HEK293 (cell line): ENCODE results near the gene TLE2.

ENCODE experiments used
- CTCF ChIA-PET: fragments of 350-600 bp; formaldehyde crosslinking; extraction: SDS; loops from one replicate; lab custom pipeline; 2021; ENCODE audit warnings: antibody characterized with exemption; lab: Yijun Ruan, JAX
- POLR2A ChIA-PET: fragments of 300-600 bp; formaldehyde crosslinking; extraction: SDS; loops from one replicate; lab custom pipeline; 2020; ENCODE audit warnings: antibody characterized with exemption, inconsistent platforms; lab: Yijun Ruan, JAX
- H3K27ac ChIP-seq: fragments of 200-500 bp; sonication (Bioruptor generic); 2 replicates; pipeline ENCODE4 v1.5.1; 2014; ENCODE audit warnings: low read depth, low read length, control low read depth, inconsistent platforms; ENCODE audit errors: extremely low read depth
- H3K36me3 ChIP-seq, 2 experiments: fragments of 200-500 bp in 1 of 2; sonication (Bioruptor generic) in 1 of 2; 1 replicate in 1 of 2; 2 replicates in 1 of 2; pipeline ENCODE4 v1.5.1; 2014 to 2017; ENCODE audit warnings: inconsistent platforms in 2 of 2, low read length in 2 of 2; ENCODE audit not compliant: control insufficient read depth in 2 of 2, insufficient read depth in 1 of 2
- H3K4me1 ChIP-seq: fragments of 200-500 bp; sonication (Bioruptor generic); 2 replicates; pipeline ENCODE4 v1.5.1; 2014; ENCODE audit warnings: mild to moderate bottlenecking, low read length, inconsistent platforms; ENCODE audit not compliant: control insufficient read depth, insufficient read depth
- H3K4me3 ChIP-seq: 2 replicates; pipeline ENCODE4 v1.5.1; 2011; ENCODE audit warnings: low read depth, mild to moderate bottlenecking, control low read depth, low read length, moderate library complexity
- H3K9me3 ChIP-seq: fragments of 200-500 bp; sonication (Bioruptor generic); 2 replicates; pipeline ENCODE4 v1.5.1; 2014; ENCODE audit warnings: low read depth, low read length, inconsistent platforms; ENCODE audit not compliant: control insufficient read depth, insufficient read depth
- FEZF1 ChIP-seq: fragments of 450-650 bp; formaldehyde crosslinking; IDR thresholded peaks from 2 replicates; pipeline ENCODE4 v1.5.1; 2016; ENCODE audit warnings: missing biosample characterization, missing genetic modification characterization
- GLIS2 ChIP-seq: fragments of 450-650 bp; formaldehyde crosslinking; IDR thresholded peaks from 2 replicates; pipeline ENCODE4 v1.5.1; 2016; ENCODE audit warnings: missing biosample characterization, missing genetic modification characterization
- IKZF3 ChIP-seq: fragments of 450-650 bp; IDR thresholded peaks from 2 replicates; pipeline ENCODE4 v1.5.0; 2018; ENCODE audit warnings: missing biosample characterization, mild to moderate bottlenecking, missing genetic modification characterization, moderate library complexity
- OSR2 ChIP-seq: fragments of 450-650 bp; formaldehyde crosslinking; IDR thresholded peaks from 2 replicates; pipeline ENCODE4 v1.5.1; 2016; ENCODE audit warnings: missing biosample characterization, missing genetic modification characterization
- ZBTB17 ChIP-seq: fragments of 450-650 bp; formaldehyde crosslinking; IDR thresholded peaks from 2 replicates; pipeline ENCODE4 v1.5.1; 2016; ENCODE audit warnings: missing biosample characterization, missing genetic modification characterization
- ZBTB20 ChIP-seq: fragments of 450-650 bp; formaldehyde crosslinking; IDR thresholded peaks from 2 replicates; pipeline ENCODE4 v1.5.1; 2016; ENCODE audit warnings: missing biosample characterization, missing genetic modification characterization
- ZBTB8A ChIP-seq: fragments of 450-650 bp; formaldehyde crosslinking; IDR thresholded peaks from 2 replicates; pipeline ENCODE4 v1.5.1; 2016; ENCODE audit warnings: missing biosample characterization, missing genetic modification characterization
- ZEB2 ChIP-seq: fragments of 450-650 bp; formaldehyde crosslinking; IDR thresholded peaks from 2 replicates; pipeline ENCODE4 v1.5.1; 2016; ENCODE audit warnings: missing biosample characterization, missing genetic modification characterization
- ZNF10 ChIP-seq: fragments of 450-650 bp; formaldehyde crosslinking; IDR thresholded peaks from 2 replicates; pipeline ENCODE4 v1.5.1; 2017; ENCODE audit warnings: missing biosample characterization, missing genetic modification characterization
- ZNF157 ChIP-seq: fragments of 450-650 bp; formaldehyde crosslinking; IDR thresholded peaks from 2 replicates; pipeline ENCODE4 v1.5.1; 2016; ENCODE audit warnings: missing biosample characterization, missing genetic modification characterization
- ZNF335 ChIP-seq: fragments of 450-650 bp; formaldehyde crosslinking; conservative IDR thresholded peaks from 2 replicates; pipeline ENCODE4 v1.5.1; 2016; ENCODE audit warnings: missing biosample characterization, missing genetic modification characterization
- ZNF416 ChIP-seq: fragments of 450-650 bp; formaldehyde crosslinking; IDR thresholded peaks from 2 replicates; pipeline ENCODE4 v1.5.1; 2016; ENCODE audit warnings: missing biosample characterization, missing genetic modification characterization
- ZNF558 ChIP-seq: fragments of 450-650 bp; formaldehyde crosslinking; IDR thresholded peaks from 2 replicates; pipeline ENCODE4 v1.5.1; 2016; ENCODE audit warnings: missing biosample characterization, missing genetic modification characterization
- ZNF600 ChIP-seq: fragments of 450-650 bp; formaldehyde crosslinking; IDR thresholded peaks from 2 replicates; pipeline ENCODE4 v1.5.1; 2016; ENCODE audit warnings: missing biosample characterization, missing genetic modification characterization
- ZNF629 ChIP-seq: fragments of 450-650 bp; formaldehyde crosslinking; IDR thresholded peaks from 2 replicates; pipeline ENCODE4 v1.5.1; 2017; ENCODE audit warnings: missing biosample characterization, missing genetic modification characterization
- TF ChIP-seq, protein P1 (sequence below): fragments of 450-650 bp; formaldehyde crosslinking; IDR thresholded peaks from 2 replicates; pipeline ENCODE4 v1.5.1; 2016; ENCODE audit warnings: missing biosample characterization, missing genetic modification characterization
- TF ChIP-seq, protein P2 (sequence below): fragments of 450-650 bp; formaldehyde crosslinking; IDR thresholded peaks from 2 replicates; pipeline ENCODE4 v1.5.1; 2016; ENCODE audit warnings: missing biosample characterization, missing genetic modification characterization
- TF ChIP-seq, protein P3 (sequence below): fragments of 450-650 bp; formaldehyde crosslinking; IDR thresholded peaks from 2 replicates; pipeline ENCODE4 v1.5.1; 2017; ENCODE audit warnings: missing biosample characterization, missing genetic modification characterization
- TF ChIP-seq, protein P4 (sequence below): fragments of 450-650 bp; formaldehyde crosslinking; IDR thresholded peaks from 2 replicates; pipeline ENCODE4 v1.5.1; 2016; ENCODE audit warnings: missing biosample characterization, missing genetic modification characterization
- TF ChIP-seq, protein P5 (sequence below): fragments of 450-650 bp; formaldehyde crosslinking; IDR thresholded peaks from 2 replicates; pipeline ENCODE4 v1.5.1; 2016; ENCODE audit warnings: missing biosample characterization, missing genetic modification characterization, borderline replicate concordance
- TF ChIP-seq, protein P6 (sequence below): fragments of 450-650 bp; formaldehyde crosslinking; IDR thresholded peaks from 2 replicates; pipeline ENCODE4 v1.5.1; 2016; ENCODE audit warnings: missing biosample characterization, missing genetic modification characterization
- TF ChIP-seq, protein P7 (sequence below): fragments of 450-650 bp; formaldehyde crosslinking; IDR thresholded peaks from 2 replicates; pipeline ENCODE4 v1.5.1; 2017; ENCODE audit warnings: missing biosample characterization, missing genetic modification characterization

Gene TLE2

DNA sequence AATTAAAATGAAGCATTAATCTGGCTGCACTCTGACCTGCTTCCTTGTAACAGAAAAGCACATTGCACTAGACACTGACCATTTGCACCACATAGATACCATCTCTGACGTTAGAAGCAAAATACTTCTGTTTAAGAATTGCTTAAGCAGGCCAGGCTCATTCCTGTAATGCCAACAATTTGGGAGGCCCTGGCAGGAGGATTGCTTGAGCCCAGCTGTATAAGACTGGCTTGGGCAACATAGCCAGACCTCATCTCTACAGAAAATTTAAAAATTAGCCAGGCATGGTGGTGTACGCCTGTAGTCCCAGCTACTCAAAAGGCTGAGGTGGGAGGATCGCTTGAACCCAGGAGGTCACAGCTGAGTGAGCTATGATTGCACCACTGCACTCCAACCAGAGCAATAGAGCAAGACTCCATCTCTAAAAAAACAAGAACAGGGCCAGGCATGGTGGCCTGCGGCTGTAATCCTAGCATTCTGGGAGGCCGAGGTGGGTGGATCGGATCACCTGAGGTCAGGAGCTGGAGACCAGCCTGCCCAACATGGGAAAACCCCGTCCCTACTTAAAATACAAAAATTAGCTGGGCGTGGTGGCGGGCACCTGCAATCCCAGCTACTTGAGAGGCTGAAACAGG, 58.8 kb downstream of the TLE2 start (continued):
- TF ChIP-seq, protein P1, sequence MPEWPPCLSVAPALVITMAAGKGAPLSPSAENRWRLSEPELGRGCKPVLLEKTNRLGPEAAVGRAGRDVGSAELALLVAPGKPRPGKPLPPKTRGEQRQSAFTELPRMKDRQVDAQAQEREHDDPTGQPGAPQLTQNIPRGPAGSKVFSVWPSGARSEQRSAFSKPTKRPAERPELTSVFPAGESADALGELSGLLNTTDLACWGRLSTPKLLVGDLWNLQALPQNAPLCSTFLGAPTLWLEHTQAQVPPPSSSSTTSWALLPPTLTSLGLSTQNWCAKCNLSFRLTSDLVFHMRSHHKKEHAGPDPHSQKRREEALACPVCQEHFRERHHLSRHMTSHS (tag by site-specific recombination) = no peak
- TF ChIP-seq, protein P2, sequence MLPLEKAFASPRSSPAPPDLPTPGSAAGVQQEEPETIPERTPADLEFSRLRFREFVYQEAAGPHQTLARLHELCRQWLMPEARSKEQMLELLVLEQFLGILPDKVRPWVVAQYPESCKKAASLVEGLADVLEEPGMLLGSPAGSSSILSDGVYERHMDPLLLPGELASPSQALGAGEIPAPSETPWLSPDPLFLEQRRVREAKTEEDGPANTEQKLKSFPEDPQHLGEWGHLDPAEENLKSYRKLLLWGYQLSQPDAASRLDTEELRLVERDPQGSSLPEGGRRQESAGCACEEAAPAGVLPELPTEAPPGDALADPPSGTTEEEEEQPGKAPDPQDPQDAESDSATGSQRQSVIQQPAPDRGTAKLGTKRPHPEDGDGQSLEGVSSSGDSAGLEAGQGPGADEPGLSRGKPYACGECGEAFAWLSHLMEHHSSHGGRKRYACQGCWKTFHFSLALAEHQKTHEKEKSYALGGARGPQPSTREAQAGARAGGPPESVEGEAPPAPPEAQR (tag by site-specific recombination) = no peak
- TF ChIP-seq, all 188 proteins: peak for 0

DNA sequence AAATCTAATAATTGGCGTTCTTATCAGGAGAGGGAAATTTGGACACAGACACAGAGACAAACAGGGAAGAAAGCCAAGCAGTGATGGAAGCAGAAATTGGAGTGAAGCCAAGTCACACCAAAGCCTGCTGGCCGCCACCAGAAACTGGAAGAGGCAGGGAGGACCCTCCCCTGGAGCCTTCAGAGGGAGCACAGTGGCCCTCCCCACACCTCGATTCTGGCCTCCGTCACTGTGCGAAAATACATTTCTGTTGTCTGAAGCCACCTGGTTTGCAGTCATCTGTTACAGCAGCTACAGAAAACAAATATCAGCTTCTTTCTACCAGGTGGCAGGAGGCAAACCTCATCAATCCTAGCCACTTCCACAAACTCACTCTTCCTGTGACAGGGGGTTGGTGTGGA, 60.0 kb downstream of the TLE2 start:
- H3K4me1 ChIP-seq = peaks cover 9% of the 10 kb centered on the region
- H3K36me3 ChIP-seq = no peaks in the 10 kb centered on the region
- H3K9me3 ChIP-seq = no peaks in the 10 kb centered on the region
- ChIA-PET CTCF (interaction anchor here (0.6 to 3.1 kb wide), 6 partner anchors 8 to 306 kb away, joined by 3 to 12 read pairs (median 4); partner anchors contain the start of gene TLE6), POLR2A (interaction anchor here (0.9 to 1.5 kb wide), 3 partner anchors 8 to 67 kb away, joined by 3 to 5 read pairs (median 3); partner anchors contain the start of gene TLE6)
- H3K4me3 ChIP-seq = no peak overlapping the region
- H3K27ac ChIP-seq = peak overlapping the region; percentile 28
- TF ChIP-seq ZBTB17 (tag by site-specific recombination) (peak; percentile 61; the same call in 1 of the 2 replicates), ZNF10 (peak; percentile 71; the same call in 1 of the 2 replicates), IKZF3 (tag by site-specific recombination) (peak; percentile 28; the same call in 1 of the 2 replicates), ZEB2 (tag by site-specific recombination) (peak; percentile 55; the same call in 1 of the 2 replicates), ZBTB8A (tag by site-specific recombination) (0 out of 2 replicates have a peak, but pooled peaks have one; percentile 20), GLIS2 (tag by site-specific recombination) (peak; percentile 72), OSR2 (tag by site-specific recombination) (peak; percentile 88), FEZF1 (tag by site-specific recombination) (0 out of 2 replicates have a peak, but pooled peaks have one; percentile 24), ZNF600 (peak; percentile 58; the same call in 1 of the 2 replicates), ZNF558 (tag by site-specific recombination) (peak; percentile 26; the same call in 1 of the 2 replicates), ZNF629 (peak; percentile 14; the same call in 1 of the 2 replicates), ZBTB20 (tag by site-specific recombination) (0 out of 2 replicates have a peak, but pooled peaks have one; percentile 32), ZNF157 (tag by site-specific recombination) (no peak), ZNF335 (peak; percentile 20; the same call in 1 of the 2 replicates), ZNF416 (tag by site-specific recombination) (no peak)
- TF ChIP-seq, protein P3, sequence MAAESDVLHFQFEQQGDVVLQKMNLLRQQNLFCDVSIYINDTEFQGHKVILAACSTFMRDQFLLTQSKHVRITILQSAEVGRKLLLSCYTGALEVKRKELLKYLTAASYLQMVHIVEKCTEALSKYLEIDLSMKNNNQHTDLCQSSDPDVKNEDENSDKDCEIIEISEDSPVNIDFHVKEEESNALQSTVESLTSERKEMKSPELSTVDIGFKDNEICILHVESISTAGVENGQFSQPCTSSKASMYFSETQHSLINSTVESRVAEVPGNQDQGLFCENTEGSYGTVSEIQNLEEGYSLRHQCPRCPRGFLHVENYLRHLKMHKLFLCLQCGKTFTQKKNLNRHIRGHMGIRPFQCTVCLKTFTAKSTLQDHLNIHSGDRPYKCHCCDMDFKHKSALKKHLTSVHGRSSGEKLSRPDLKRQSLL (tag by site-specific recombination) = peak; percentile 60; the same call in 1 of the 2 replicates
- TF ChIP-seq, protein P4, sequence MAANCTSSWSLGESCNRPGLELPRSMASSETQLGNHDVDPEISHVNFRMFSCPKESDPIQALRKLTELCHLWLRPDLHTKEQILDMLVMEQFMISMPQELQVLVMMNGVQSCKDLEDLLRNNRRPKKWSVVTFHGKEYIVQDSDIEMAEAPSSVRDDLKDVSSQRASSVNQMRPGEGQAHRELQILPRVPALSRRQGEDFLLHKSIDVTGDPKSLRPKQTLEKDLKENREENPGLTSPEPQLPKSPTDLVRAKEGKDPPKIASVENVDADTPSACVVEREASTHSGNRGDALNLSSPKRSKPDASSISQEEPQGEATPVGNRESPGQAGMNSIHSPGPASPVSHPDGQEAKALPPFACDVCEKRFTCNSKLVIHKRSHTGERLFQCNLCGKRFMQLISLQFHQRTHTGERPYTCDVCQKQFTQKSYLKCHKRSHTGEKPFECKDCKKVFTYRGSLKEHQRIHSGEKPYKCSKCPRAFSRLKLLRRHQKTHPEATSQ (tag by site-specific recombination) = no peak
- TF ChIP-seq, protein P5, sequence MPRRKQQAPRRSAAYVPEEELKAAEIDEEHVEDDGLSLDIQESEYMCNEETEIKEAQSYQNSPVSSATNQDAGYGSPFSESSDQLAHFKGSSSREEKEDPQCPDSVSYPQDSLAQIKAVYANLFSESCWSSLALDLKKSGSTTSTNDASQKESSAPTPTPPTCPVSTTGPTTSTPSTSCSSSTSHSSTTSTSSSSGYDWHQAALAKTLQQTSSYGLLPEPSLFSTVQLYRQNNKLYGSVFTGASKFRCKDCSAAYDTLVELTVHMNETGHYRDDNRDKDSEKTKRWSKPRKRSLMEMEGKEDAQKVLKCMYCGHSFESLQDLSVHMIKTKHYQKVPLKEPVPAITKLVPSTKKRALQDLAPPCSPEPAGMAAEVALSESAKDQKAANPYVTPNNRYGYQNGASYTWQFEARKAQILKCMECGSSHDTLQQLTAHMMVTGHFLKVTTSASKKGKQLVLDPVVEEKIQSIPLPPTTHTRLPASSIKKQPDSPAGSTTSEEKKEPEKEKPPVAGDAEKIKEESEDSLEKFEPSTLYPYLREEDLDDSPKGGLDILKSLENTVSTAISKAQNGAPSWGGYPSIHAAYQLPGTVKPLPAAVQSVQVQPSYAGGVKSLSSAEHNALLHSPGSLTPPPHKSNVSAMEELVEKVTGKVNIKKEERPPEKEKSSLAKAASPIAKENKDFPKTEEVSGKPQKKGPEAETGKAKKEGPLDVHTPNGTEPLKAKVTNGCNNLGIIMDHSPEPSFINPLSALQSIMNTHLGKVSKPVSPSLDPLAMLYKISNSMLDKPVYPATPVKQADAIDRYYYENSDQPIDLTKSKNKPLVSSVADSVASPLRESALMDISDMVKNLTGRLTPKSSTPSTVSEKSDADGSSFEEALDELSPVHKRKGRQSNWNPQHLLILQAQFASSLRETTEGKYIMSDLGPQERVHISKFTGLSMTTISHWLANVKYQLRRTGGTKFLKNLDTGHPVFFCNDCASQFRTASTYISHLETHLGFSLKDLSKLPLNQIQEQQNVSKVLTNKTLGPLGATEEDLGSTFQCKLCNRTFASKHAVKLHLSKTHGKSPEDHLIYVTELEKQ (tag by site-specific recombination) = no peak
- TF ChIP-seq, protein P6, sequence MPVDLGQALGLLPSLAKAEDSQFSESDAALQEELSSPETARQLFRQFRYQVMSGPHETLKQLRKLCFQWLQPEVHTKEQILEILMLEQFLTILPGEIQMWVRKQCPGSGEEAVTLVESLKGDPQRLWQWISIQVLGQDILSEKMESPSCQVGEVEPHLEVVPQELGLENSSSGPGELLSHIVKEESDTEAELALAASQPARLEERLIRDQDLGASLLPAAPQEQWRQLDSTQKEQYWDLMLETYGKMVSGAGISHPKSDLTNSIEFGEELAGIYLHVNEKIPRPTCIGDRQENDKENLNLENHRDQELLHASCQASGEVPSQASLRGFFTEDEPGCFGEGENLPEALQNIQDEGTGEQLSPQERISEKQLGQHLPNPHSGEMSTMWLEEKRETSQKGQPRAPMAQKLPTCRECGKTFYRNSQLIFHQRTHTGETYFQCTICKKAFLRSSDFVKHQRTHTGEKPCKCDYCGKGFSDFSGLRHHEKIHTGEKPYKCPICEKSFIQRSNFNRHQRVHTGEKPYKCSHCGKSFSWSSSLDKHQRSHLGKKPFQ (tag by site-specific recombination) = peak; percentile 76; the same call in 1 of the 2 replicates
- TF ChIP-seq, protein P7, sequence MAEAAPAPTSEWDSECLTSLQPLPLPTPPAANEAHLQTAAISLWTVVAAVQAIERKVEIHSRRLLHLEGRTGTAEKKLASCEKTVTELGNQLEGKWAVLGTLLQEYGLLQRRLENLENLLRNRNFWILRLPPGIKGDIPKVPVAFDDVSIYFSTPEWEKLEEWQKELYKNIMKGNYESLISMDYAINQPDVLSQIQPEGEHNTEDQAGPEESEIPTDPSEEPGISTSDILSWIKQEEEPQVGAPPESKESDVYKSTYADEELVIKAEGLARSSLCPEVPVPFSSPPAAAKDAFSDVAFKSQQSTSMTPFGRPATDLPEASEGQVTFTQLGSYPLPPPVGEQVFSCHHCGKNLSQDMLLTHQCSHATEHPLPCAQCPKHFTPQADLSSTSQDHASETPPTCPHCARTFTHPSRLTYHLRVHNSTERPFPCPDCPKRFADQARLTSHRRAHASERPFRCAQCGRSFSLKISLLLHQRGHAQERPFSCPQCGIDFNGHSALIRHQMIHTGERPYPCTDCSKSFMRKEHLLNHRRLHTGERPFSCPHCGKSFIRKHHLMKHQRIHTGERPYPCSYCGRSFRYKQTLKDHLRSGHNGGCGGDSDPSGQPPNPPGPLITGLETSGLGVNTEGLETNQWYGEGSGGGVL (tag by site-specific recombination) = peak; percentile 85
